ENCODE data around the gene ESYT3. TPM values are rescaled to one million over a fixed set of nuclear protein-coding genes. Genes with fewer than 3 reads are reported as not detected.
"Not testable (repeated sequence)": the region's sequence is repeated elsewhere in the genome, so short reads cannot be mapped to it uniquely, and the experiment has no call there.

Gene ESYT3
- total RNA-seq, 1 donor from 2014 or later, result 0.23 TPM

DNA sequence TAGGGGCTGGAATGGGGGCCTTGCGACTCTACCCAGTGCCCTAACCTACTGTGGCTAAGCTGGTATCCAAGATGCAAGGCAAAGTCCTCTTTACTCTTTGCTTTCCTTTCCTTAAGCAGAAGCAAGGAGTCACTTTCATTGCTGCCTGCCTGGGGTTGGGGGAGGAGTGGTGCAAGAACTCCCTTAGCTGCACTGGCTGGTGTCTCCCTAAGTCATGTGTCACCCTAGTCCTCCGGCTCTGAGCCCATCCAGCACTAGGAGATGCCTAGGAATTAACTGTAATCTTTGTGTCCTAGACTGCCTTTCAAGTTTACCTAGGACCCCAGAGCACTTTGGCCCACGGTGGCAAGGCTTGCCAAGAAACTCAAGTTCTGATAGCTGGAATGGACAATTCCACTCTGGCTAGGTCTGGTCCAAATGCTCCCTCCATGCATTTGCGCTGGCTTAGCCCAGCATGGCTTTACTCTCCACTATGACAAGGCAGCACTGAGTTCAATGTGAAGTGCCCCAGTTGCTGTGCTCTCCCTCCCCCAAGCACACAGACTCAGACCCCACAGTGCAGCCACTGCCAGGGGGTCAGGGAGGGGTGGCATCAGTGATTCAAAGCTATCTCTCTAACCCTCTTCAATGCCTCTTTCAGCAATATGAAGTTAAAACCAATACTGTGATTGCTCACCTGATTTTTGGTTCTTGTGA lies 58.7 kb downstream of the ESYT3 start:
- peaks cover 6% of the 10 kb centered on the region for H3K9me3 Mint-ChIP-seq
- H3K27ac Mint-ChIP-seq, result no peak overlapping the region
- no peak for DNase-seq
- intact Hi-C loops (cut with micrococcal nuclease), result no loop called here
- H3K36me3 Mint-ChIP-seq (ENCODE audit: low read depth), result peaks cover 6% of the 10 kb centered on the region
- H3K4me1 Mint-ChIP-seq, result peaks cover 9% of the 10 kb centered on the region
- no peaks in the 10 kb centered on the region for H3K27me3 Mint-ChIP-seq
- H3K4me3 Mint-ChIP-seq, result no peak overlapping the region

- H3K27ac Mint-ChIP-seq, result no peak overlapping the region
- no peak for DNase-seq
- no peak overlapping the region for H3K4me3 Mint-ChIP-seq
- no peaks in the 10 kb centered on the region for H3K27me3 Mint-ChIP-seq
- peaks cover 1% of the 10 kb centered on the region for H3K9me3 Mint-ChIP-seq
- intact Hi-C loops (cut with micrococcal nuclease), result no loop called here
- peaks cover 9% of the 10 kb centered on the region for H3K4me1 Mint-ChIP-seq
- H3K36me3 Mint-ChIP-seq (ENCODE audit: low read depth), result peaks cover 3% of the 10 kb centered on the region
Observed at GRCh38 chr3:138493804-138494606, 59.6 kb downstream of the ESYT3 start.

GRCh38 chr3:138494607-138494929 lies 60.2 kb downstream of the ESYT3 start:
- Mint-ChIP-seq H3K4me3 (no peak overlapping the region), H3K36me3 (ENCODE audit: low read depth) (peaks cover 1% of the 10 kb centered on the region), H3K9me3 (no peaks in the 10 kb centered on the region), H3K27me3 (no peaks in the 10 kb centered on the region), H3K27ac (no peak overlapping the region), H3K4me1 (peaks cover 9% of the 10 kb centered on the region)
- intact Hi-C loops (cut with micrococcal nuclease), result no loop called here
- no peak for DNase-seq

DNA sequence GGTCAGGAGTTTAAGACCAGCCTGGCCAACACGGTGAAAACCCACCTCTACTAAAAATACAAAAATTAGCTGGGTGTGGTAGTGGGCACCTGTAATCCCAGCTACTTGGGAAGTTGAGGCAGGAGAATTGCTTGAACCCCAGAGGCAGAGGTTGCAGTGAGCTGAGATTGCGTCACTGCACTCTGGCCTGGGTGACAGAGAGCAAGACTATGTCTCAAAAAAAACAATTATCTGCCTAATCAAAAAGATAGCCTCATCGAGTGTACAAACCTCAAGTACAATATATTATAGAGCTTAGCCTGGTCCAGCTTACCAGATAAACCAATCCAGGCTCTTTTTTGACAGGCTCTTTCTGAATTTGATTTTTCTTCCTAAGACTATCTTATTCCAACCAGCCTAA lies 61.2 kb downstream of the ESYT3 start:
- H3K36me3 Mint-ChIP-seq (ENCODE audit: low read depth); intact Hi-C loops (cut with micrococcal nuclease); DNase-seq; H3K27me3 Mint-ChIP-seq; H3K4me3 Mint-ChIP-seq; H3K9me3 Mint-ChIP-seq; H3K4me1 Mint-ChIP-seq; H3K27ac Mint-ChIP-seq: not testable (repeated sequence)

- H3K9me3 Mint-ChIP-seq, result no peaks in the 10 kb centered on the region
- H3K4me1 Mint-ChIP-seq, result peaks cover 9% of the 10 kb centered on the region
Observed at GRCh38 chr3:138496436-138496835, 62.0 kb downstream of the ESYT3 start.

GRCh38 chr3:138497021-138497420 lies 62.6 kb downstream of the ESYT3 start:
- H3K4me3 Mint-ChIP-seq, result no peak overlapping the region
- intact Hi-C loops (cut with micrococcal nuclease), result no loop called here
- H3K9me3 Mint-ChIP-seq, result no peaks in the 10 kb centered on the region
- H3K36me3 Mint-ChIP-seq (ENCODE audit: low read depth), result peaks cover 1% of the 10 kb centered on the region
- no peak overlapping the region for H3K27ac Mint-ChIP-seq
- DNase-seq, result no peak
- H3K4me1 Mint-ChIP-seq, result peaks cover 9% of the 10 kb centered on the region
- H3K27me3 Mint-ChIP-seq, result no peaks in the 10 kb centered on the region

More at GRCh38 chr3:138496436-138496835, 62.0 kb downstream of the ESYT3 start:
- H3K27ac Mint-ChIP-seq, result no peak overlapping the region
- DNase-seq, result no peak
- intact Hi-C loops (cut with micrococcal nuclease), result no loop called here
- H3K36me3 Mint-ChIP-seq (ENCODE audit: low read depth), result peaks cover 1% of the 10 kb centered on the region
- no peak overlapping the region for H3K4me3 Mint-ChIP-seq
- H3K27me3 Mint-ChIP-seq, result no peaks in the 10 kb centered on the region

DNA sequence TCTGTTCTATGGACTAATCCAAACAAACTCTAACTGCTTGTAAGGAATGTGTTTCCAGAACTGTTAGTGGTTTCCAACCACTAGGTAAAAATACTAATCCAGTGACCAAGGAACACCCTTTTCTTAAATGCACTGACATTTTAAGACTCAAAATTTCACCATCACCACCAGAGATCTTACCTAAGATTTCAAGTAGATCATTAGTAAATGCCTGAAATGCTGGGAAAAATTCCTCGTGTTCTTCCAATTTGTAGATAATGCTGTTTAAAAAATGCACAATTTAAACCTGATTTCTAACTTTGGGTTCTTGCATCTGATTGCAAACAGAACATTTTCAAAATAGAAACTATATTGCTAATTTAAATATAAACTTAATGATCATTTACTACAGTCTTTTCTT lies 63.4 kb downstream of the ESYT3 start:
- H3K9me3 Mint-ChIP-seq, result no peaks in the 10 kb centered on the region
- DNase-seq, result no peak
- peaks cover 1% of the 10 kb centered on the region for H3K36me3 Mint-ChIP-seq (ENCODE audit: low read depth)
- no peak overlapping the region for H3K27ac Mint-ChIP-seq
- intact Hi-C loops (cut with micrococcal nuclease), result no loop called here
- H3K4me3 Mint-ChIP-seq, result no peak overlapping the region
- H3K27me3 Mint-ChIP-seq, result no peaks in the 10 kb centered on the region
- peaks cover 9% of the 10 kb centered on the region for H3K4me1 Mint-ChIP-seq

DNA sequence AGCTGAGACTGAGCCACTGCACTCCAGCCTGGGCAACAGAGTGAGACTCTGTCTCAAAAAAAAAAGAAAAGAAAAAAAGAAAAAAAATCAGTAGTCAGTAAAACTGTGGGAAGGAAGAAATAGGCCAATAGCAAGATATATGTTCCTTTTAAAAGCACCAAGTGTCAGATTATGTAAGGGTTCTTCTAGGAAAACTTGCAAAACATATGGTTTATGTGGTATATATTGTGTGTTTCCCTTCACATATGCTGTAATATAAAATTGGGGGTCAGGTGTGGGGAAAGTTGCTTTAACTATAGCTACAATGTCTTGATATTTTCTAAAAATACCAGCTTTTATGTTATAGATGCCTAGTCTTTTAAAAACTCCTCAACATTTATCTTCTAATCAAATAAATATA lies 64.6 kb downstream of the ESYT3 start:
- no peaks in the 10 kb centered on the region for H3K27me3 Mint-ChIP-seq
- H3K27ac Mint-ChIP-seq, result no peak overlapping the region
- DNase-seq, result no peak
- intact Hi-C loops (cut with micrococcal nuclease), result no loop called here
- no peak overlapping the region for H3K4me3 Mint-ChIP-seq
- peaks cover 8% of the 10 kb centered on the region for H3K4me1 Mint-ChIP-seq
- peaks cover 2% of the 10 kb centered on the region for H3K36me3 Mint-ChIP-seq (ENCODE audit: low read depth)
- no peaks in the 10 kb centered on the region for H3K9me3 Mint-ChIP-seq

DNA sequence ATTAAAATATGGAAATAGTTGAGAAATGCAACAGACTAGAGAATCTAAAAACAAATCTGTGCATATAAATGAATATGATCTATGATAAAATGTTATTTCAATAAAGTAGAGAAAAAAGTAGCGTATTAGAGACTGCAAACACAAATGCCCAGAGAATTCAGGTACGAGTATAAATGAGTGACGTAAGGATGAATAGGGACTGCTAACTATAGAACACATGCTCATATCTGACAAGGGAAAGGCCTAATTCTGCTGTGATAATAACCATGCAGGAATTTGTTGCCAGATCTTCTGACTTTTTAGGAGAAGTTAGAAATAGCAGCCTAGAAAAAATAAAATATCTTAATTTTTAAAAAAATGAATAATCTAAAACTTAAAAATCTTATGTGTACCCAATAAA lies 73.1 kb downstream of the ESYT3 start:
- H3K9me3 Mint-ChIP-seq, result no peaks in the 10 kb centered on the region

DNA sequence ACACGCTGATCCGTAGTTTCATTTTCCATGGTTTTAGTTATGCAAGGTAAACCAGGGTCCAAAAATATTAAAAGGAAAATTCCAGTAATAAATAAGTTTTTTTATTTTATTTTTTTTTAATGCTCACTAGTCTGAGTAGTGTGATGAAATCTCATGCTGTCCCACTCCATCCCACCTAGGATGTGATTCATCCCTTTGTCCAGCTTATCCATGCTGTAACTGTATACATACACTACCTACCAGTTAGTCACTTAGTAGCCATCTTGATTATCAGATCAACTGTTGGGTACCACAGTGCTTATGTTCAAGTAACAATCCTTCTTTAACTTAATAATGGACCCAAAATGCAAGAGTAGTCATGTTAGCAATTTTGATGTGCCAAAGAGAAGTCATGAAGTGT lies 75.2 kb downstream of the ESYT3 start:
- no peak overlapping the region for H3K27ac Mint-ChIP-seq
- H3K9me3 Mint-ChIP-seq, result no peaks in the 10 kb centered on the region
- no peak for DNase-seq
- peaks cover 24% of the 10 kb centered on the region for H3K4me1 Mint-ChIP-seq
- H3K36me3 Mint-ChIP-seq (ENCODE audit: low read depth), result no peaks in the 10 kb centered on the region
- no peak overlapping the region for H3K4me3 Mint-ChIP-seq
- H3K27me3 Mint-ChIP-seq, result no peaks in the 10 kb centered on the region
- intact Hi-C loops (cut with micrococcal nuclease), result no loop called here

More for the DNA sequence above, 73.1 kb downstream of the ESYT3 start:
- Mint-ChIP-seq H3K36me3 (ENCODE audit: low read depth) (peaks cover 2% of the 10 kb centered on the region), H3K27ac (no peak overlapping the region), H3K27me3 (no peaks in the 10 kb centered on the region), H3K4me1 (peaks cover 12% of the 10 kb centered on the region), H3K4me3 (no peak overlapping the region)
- DNase-seq, result no peak
- intact Hi-C loops (cut with micrococcal nuclease), result no loop called here

GRCh38 chr3:138511945-138512344 lies 77.5 kb downstream of the ESYT3 start:
- Mint-ChIP-seq H3K9me3 (peaks cover 4% of the 10 kb centered on the region), H3K27me3 (no peaks in the 10 kb centered on the region), H3K4me1 (peaks cover 24% of the 10 kb centered on the region), H3K4me3 (no peak overlapping the region), H3K27ac (no peak overlapping the region), H3K36me3 (ENCODE audit: low read depth) (peaks cover 8% of the 10 kb centered on the region)
- intact Hi-C loops (cut with micrococcal nuclease), result loop anchor here (5.0 kb wide), 1 partner anchor 60 kb away; no protein-coding TSS in a partner anchor
- DNase-seq, result no peak

- H3K27me3 Mint-ChIP-seq, result no peaks in the 10 kb centered on the region
- DNase-seq, result peak; percentile 73
- intact Hi-C loops (cut with micrococcal nuclease), result loop anchor here (1.0 to 5.0 kb wide), 3 partner anchors 59 to 321 kb away; partner anchors contain the start of genes CEP70 and PIK3CB
- H3K27ac Mint-ChIP-seq, result peak overlapping the region; percentile 80
- H3K36me3 Mint-ChIP-seq (ENCODE audit: low read depth), result peaks cover 13% of the 10 kb centered on the region
- H3K4me3 Mint-ChIP-seq, result peak overlapping the region; percentile 37
- H3K4me1 Mint-ChIP-seq, result peaks cover 24% of the 10 kb centered on the region
- peaks cover 4% of the 10 kb centered on the region for H3K9me3 Mint-ChIP-seq
Observed at GRCh38 chr3:138513090-138513843, 78.9 kb downstream of the ESYT3 start.

GRCh38 chr3:138521445-138521844 lies 87.0 kb downstream of the ESYT3 start:
- peaks cover 32% of the 10 kb centered on the region for H3K36me3 Mint-ChIP-seq (ENCODE audit: low read depth)
- intact Hi-C loops (cut with micrococcal nuclease), result not testable (repeated sequence)

More at GRCh38 chr3:138521445-138521844, 87.0 kb downstream of the ESYT3 start:
- DNase-seq, H3K27ac Mint-ChIP-seq, H3K4me1 Mint-ChIP-seq, H3K4me3 Mint-ChIP-seq, H3K27me3 Mint-ChIP-seq: not testable (repeated sequence)
- H3K9me3 Mint-ChIP-seq, result peaks cover 19% of the 10 kb centered on the region
